Body of pancreas (tissue), 4 donors: ENCODE measurements around the gene TSPAN14.

Source experiments
- CTCF ChIP-seq, 7 experiments: fragments of 450-650 bp in 4 of 7; fragments of 200-600 bp in 3 of 7; sonication (generic) in 3 of 7; IDR thresholded peaks; one replicate each; pipeline ENCODE4 v1.5.1; 2016 to 2019; ENCODE audit warnings: antibody characterized with exemption in 7 of 7
- POLR2A ChIP-seq, 3 donors: fragments of 450-650 bp; IDR thresholded peaks; one replicate each; pipeline ENCODE4 v1.6.1; 2016; ENCODE audit warnings: antibody characterized with exemption in 3 of 3, mild to moderate bottlenecking in 2 of 3

GRCh38 chr10:80407812-80408241 is 46.3 kb upstream of the TSPAN14 start:
- TF ChIP-seq CTCF (IDR thresholded peaks at IDR 0.05): no peak
- TF ChIP-seq POLR2A (IDR thresholded peaks at IDR 0.05): no peak
